CD4-positive, alpha-beta T cell treated with Interleukin-4 for 4 hours (primary cell): ENCODE results near the gene GNB4.
A peak's percentile ranks its signal among the peaks of the same experiment; 100 is the strongest.

ENCODE experiments used
- DNase-seq: peaks from one replicate; pipeline ENCODE4 v3.0.0-alpha.2; 2020

The GNB4 gene

GRCh38 chr3:179348325-179349013 is 102.8 kb downstream of the GNB4 start:
- peak; percentile 7 for DNase-seq

GRCh38 chr3:179347345-179348194 is 103.7 kb downstream of the GNB4 start, which contains the start of gene MFN1:
Gene MFN1, plus strand, starts transcription at chr3:179347709. Its CDS starts 1,143 bp downstream, at chr3:179348852.
- peak; percentile 92 for DNase-seq
